T follicular helper cell (primary cell): Measurements from ENCODE around the gene STAT3.
A peak's percentile ranks its signal among the peaks of the same experiment; 100 is the strongest.
"Not testable (repeated sequence)": the region's sequence is repeated elsewhere in the genome, so short reads cannot be mapped to it uniquely, and the experiment has no call there.

ENCODE experiments used
- DNase-seq: peaks from one replicate; pipeline ENCODE4 v3.0.0-alpha.2; 2020; ENCODE audit warnings: low read depth

The STAT3 gene

GRCh38 chr17:42409523-42410318, 21.5 kb upstream of the STAT3 start:
- no peak for DNase-seq

- DNase-seq = no peak
These were observed 19.8 kb upstream of the STAT3 start for GRCh38 chr17:42408061-42408460.

GRCh38 chr17:42407289-42407836, 19.1 kb upstream of the STAT3 start:
- DNase-seq = peak; percentile 52

- no peak for DNase-seq
These were observed 18.5 kb upstream of the STAT3 start for GRCh38 chr17:42406615-42407288.

- DNase-seq = peak; percentile 71
These were observed 17.8 kb upstream of the STAT3 start for GRCh38 chr17:42405963-42406495.

GRCh38 chr17:42405076-42405475, 16.8 kb upstream of the STAT3 start:
- no peak for DNase-seq

GRCh38 chr17:42404326-42405055, 16.2 kb upstream of the STAT3 start:
- no peak for DNase-seq

GRCh38 chr17:42403150-42403549, 14.9 kb upstream of the STAT3 start:
- no peak for DNase-seq

GRCh38 chr17:42402117-42402516, 13.9 kb upstream of the STAT3 start:
- DNase-seq = no peak

GRCh38 chr17:42400844-42401375, 12.7 kb upstream of the STAT3 start:
- DNase-seq = not testable (repeated sequence)

- DNase-seq = no peak
These were observed 12.0 kb upstream of the STAT3 start for GRCh38 chr17:42399948-42400843.

- DNase-seq = no peak
These were observed 10.9 kb upstream of the STAT3 start for GRCh38 chr17:42399121-42399520.

- not testable (repeated sequence) for DNase-seq
These were observed 7.4 kb upstream of the STAT3 start for GRCh38 chr17:42395601-42396000.

GRCh38 chr17:42394838-42395237, 6.6 kb upstream of the STAT3 start:
- no peak for DNase-seq

GRCh38 chr17:42392692-42393415, 4.6 kb upstream of the STAT3 start:
- DNase-seq = no peak

- not testable (repeated sequence) for DNase-seq
These were observed 3.2 kb upstream of the STAT3 start for GRCh38 chr17:42391439-42391838.

- no peak for DNase-seq
These were observed 1.7 kb upstream of the STAT3 start for GRCh38 chr17:42389899-42390298.

- no peak for DNase-seq
These were observed 834 bp upstream of the STAT3 start for GRCh38 chr17:42389135-42389417.

GRCh38 chr17:42387661-42388380, 421 bp downstream of the STAT3 start:
- no peak for DNase-seq
